ENCODE measurements around the gene FBXW8.

The FBXW8 gene

DNA sequence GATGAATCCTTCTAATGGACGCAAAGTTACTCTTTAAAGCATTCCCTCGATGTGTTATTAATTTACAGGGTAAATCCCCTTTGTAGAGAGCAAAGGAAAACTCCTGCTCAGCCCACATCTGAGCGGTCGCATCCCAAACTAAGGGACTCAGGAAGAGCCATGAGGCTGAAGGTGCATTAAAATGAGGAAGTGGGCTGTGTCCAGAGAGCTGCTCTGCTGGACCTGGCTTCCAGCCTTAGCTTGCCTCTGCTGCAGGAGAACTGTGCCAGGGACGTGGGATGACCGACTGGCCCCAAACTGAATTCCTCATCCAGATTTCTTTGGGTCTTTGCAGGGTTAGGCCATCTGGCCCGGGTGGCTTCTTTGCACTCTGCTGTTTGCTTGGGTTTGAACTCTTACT lies 88.3 kb downstream of the FBXW8 start:
- no peak for DNase-seq (ENCODE audit: low read depth)

DNA sequence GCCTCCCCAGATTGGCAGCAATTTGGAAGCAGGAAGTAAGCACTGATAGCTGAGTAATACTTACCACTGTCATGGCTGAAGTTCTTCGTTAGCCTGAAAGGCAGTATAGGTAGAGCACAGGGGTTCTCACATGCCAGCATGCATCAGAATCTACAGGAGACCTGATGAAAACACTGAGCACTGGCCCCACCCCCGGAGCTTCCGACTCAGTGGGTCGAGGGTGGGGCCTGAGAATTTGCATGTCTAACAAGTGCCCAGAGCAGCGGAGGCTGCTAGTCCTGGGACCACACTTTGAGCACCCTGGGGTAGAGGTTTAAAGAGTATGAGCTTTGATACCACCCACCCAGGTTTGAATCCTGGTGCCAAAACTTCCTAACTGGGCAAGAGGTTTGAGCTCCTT lies 89.6 kb downstream of the FBXW8 start:
- DNase-seq (ENCODE audit: low read depth): no peak

- no peak for DNase-seq (ENCODE audit: low read depth)
Observed at GRCh38 chr12:117002051-117002817, 91.5 kb downstream of the FBXW8 start.

GRCh38 chr12:117003883-117004404 lies 93.2 kb downstream of the FBXW8 start:
- DNase-seq (ENCODE audit: low read depth): no peak

DNA sequence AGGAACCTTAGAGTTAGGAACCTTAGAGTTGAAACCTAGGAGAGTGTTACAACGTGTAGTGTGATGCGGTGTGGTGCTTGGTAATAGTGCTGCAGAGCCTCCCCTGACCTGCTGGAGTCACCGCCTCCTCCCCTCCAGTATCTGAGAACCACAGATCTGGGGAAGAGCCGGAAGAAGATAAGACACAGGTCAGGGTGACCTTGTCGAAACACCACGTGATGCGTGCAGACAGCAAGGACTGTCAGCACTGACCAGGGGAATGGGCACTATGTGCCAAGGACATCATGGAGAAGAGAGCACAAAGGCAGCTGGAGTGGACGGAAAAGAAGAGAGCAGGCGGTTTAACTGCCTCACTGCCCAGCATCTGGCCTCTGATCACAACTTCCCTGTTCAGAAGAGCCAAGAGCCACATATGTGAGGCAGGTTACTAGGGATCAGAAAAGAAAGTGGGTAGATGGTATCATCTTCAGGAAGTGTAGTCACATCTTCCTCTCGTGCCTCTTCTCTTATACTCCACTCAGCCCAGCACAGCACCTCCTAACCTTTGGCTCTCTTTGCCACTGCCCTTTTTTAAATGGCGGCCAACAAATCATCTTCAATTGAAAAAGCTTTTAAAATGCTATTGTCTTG lies 94.8 kb downstream of the FBXW8 start:
- no peak for DNase-seq (ENCODE audit: low read depth)

- no peak for DNase-seq (ENCODE audit: low read depth)
Observed at GRCh38 chr12:117006333-117006732, 95.6 kb downstream of the FBXW8 start.

DNA sequence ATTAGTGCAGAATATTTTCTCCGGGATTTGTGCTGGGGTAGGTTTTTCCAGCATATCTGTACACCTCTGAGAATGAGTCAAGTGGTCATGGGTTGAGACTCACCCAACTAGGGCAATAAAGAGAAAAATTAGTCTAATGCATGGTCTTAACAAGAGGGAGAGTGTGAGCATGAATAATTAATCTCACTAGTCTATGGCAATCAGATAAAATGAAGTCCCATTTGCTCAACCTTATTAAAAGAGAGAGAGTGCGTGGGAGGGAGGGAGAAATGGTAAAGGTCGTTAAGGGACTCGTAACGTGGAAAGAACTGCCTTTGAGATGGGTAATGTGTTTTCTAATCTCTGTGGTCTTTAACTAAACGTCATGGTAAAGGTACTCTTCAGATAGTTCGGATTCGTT lies 96.8 kb downstream of the FBXW8 start:
- no peak for DNase-seq (ENCODE audit: low read depth)

- DNase-seq (ENCODE audit: low read depth): no peak
Observed at GRCh38 chr12:117009759-117010158, 99.0 kb downstream of the FBXW8 start.

DNA sequence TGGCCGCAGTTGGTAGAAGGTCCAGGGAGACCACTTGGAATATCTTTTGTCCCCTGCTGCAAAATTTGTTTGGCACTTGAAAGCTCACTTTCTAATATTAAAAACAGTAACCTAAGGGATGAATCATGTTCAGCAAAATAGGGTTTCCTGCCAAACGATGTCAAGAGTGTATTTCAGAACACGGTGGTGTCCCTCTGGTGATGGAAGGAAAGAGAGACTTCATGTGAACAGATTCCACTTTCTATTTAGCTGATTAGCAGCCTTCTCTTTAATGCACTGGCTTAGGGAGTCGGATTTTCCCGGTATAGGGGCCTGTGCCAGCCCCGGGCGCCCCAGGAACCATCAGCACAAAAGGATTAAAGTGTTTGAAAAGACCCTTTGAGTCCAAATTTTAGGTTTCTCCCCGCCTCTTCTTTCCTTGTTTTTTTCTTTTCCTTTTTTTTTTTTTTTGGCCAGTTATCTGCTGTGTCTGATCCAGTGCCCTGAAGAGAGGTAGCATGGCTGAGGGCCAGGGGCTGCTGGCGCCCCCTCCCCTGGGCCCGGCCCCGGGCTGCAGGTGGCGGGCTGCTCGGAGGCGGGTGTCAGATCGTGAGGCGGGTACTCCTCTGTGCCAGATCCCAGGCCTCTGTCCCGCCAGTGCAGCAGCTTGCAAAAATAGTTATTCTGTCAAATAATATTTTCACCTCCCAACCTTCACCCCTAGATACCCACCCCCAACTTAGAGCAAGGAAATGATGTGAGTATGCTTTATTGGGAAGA lies 100.1 kb downstream of the FBXW8 start:
- no peak for DNase-seq (ENCODE audit: low read depth)

DNA sequence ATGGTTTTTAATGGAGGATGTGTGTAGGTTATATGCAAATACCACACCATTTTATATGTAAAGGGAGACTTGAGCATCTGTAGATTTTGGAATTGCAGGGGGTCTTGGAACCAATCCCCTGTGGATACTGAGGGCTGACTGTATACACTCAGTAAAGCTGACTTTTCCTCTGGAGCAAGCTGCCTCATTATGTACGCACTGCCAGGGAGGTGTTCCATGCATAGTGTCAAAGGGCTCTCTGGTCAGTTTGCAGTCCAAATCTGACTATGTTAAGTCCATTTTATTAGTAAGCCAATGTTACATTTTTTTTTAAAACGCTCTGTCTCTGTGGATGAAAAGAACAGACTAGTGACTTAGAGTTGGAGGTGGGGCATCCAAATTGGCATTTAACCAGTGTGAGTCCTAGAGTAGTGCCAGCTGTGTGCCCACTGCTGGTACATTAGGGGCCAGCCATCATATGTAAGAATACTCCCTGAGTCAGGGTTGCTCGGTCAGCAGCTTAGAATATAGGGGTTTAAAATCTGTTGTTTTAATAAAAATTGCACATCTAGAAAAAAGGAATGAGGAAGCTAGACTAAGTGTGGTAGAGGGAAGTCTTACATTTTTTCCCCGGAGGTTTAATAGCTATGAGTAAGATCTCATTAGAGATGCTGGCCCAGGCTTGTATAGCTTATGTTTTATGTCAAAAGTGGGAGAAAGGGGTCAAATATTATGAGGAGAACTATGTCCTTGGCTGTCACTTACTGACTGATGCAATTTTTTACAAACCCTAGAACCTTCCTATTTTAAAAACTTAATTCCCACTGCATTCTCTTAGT lies 101.4 kb downstream of the FBXW8 start:
- no peak for DNase-seq (ENCODE audit: low read depth)

DNA sequence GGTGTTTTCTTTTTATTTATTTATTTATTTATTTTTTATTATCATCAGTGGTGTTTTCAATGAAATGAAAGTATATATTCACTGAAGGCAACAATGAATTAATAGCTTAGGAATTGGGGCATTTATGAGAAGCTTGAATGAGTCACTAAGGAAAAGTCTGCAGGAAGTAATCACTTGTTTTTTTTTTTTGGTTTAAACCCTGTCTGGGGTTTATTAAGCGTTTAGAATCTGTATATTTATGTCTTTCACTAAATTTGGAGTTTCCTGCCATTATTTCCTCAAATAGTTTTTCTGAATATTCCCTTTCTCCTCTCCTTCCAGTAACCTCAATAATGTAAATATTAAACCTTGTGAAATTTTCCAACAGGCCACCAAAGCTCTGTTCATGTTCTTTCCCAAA lies 103.0 kb downstream of the FBXW8 start:
- DNase-seq (ENCODE audit: low read depth): no peak

- no peak for DNase-seq (ENCODE audit: low read depth)
Observed at GRCh38 chr12:117014342-117014887, 103.7 kb downstream of the FBXW8 start.

- no peak for DNase-seq (ENCODE audit: low read depth)
Observed at GRCh38 chr12:117015811-117016210, 105.1 kb downstream of the FBXW8 start.

DNA sequence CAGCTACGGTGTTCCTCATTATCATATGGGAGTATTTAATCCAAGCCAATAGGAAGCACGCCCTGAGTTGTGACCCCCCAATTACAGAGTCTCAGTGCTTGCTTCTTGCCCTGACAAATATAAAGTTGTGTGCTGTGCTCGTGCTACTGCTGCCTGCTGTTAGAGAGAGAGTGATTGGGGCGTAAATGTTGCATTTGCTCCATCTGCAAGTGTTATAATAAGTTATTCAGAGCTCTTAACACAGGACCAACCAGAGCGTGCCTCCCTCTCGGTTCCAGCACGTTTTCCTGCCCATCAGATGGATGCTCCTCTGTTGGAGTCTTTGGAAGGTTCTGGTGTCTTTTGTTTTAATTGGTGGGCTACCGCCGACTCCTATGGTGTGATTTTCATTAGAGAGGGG lies 107.1 kb downstream of the FBXW8 start:
- DNase-seq (ENCODE audit: low read depth): no peak

DNA sequence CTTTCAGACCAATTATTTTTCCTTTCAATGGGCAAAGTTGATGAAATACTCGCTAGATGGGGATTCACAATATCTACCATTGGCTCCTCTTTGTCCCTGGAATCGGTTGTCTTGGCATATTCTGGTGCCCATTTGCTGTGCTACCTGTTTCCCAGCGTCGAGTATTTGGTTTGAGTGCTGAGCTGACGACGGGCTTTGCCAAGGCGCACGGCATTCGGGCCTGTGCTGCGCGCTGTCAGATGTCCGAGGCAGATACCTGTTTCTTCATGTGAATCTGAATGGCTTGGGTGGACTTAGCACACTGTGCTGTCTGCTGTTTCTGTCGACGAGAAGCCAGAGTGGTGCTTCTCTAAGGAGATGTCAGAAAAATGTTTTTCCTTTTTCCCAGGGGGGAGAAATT lies 107.5 kb downstream of the FBXW8 start:
- DNase-seq (ENCODE audit: low read depth): no peak

GRCh38 chr12:117018685-117019084 lies 107.9 kb downstream of the FBXW8 start:
- DNase-seq (ENCODE audit: low read depth): no peak

DNA sequence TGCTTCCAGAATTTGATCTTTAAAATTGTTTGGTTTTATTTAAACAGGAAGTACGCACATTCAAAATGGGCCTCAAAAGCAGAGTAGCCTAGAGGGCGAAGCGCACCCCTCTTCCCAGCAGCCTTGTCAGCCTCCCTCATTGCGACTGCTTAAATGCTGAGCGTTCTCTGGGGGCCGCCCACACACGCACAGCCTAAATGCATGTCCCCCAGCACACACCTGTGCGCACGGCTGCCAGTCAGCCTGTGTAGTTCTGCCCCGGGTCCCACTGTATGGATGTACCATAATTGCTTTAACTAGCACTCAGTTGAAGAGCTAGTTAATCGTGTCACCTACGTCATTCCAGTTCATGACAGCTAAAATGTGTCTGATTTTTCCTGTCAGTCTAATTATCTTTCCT lies 109.1 kb downstream of the FBXW8 start:
- no peak for DNase-seq (ENCODE audit: low read depth)

DNA sequence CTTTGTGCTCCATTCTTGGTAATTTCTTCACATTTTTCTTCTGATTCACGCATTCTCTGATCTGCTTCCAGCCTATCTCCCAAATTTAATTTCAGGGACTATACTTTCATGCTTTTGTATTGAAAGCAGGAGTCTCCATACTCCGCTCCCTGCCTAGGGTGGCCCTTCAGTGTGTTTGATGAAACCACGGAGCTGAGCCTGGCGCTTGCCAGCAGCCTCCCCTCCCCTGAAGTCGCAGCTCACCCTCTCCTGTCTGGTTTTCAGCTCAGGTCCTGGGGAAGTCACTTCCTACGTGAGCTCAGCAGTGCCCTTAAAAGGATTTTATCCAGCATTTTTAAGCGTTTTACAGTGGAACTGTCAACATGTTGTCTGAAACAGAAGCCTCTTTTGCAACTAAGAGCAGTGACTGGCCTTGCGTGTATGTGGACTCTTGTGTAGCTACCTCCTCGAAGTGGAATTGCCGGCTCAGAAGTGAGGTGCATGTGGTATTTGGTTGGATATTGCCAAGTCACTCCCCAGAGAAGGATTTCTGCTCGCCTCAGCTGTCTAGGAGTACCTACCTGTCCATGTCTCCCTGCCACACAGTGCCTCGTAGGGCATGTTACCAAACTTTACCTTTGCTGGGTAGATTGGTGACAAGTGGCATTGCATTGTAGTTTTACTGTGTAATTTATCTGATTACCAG lies 109.9 kb downstream of the FBXW8 start:
- no peak for DNase-seq (ENCODE audit: low read depth)

- DNase-seq (ENCODE audit: low read depth): no peak
Observed at GRCh38 chr12:117022465-117022864, 111.7 kb downstream of the FBXW8 start.

- no peak for DNase-seq (ENCODE audit: low read depth)
Observed at GRCh38 chr12:117023998-117024960, 113.5 kb downstream of the FBXW8 start.

Data from activated T-cell treated with anti-CD3 and anti-CD28 coated beads for 24 hours (primary cell).